Liver (tissue), 9 donors: ENCODE results near the gene JADE3. TPM values are rescaled to one million over a fixed set of nuclear protein-coding genes. Genes with fewer than 3 reads are reported as not detected.

Experiments
- DNase-seq: peaks from one replicate; pipeline ENCODE4 v3.0.0-alpha.2; 2017; ENCODE audit warnings: low spot score
- H3K27ac ChIP-seq, 2 donors: one replicate each; pipeline ENCODE4 v1.7.0; 2013; ENCODE audit warnings: inconsistent platforms in 2 of 2, low read length in 2 of 2, control low read depth in 1 of 2, low read depth in 1 of 2, mild to moderate bottlenecking in 1 of 2
- H3K27me3 ChIP-seq, 4 donors: one replicate each; pipeline versions ENCODE4 v1.6.1 to v1.7.0; 2013; ENCODE audit warnings: low read length in 3 of 4, inconsistent platforms in 1 of 4, mild to moderate bottlenecking in 1 of 4, moderate library complexity in 1 of 4; ENCODE audit not compliant: control insufficient read depth in 4 of 4, insufficient read depth in 4 of 4
- H3K36me3 ChIP-seq, 4 donors: one replicate each; pipeline versions ENCODE4 v1.6.1 to v1.7.0; 2013; ENCODE audit warnings: low read length in 3 of 4, mild to moderate bottlenecking in 3 of 4, low read depth in 1 of 4, moderate library complexity in 1 of 4; ENCODE audit not compliant: control insufficient read depth in 4 of 4, insufficient read depth in 3 of 4
- H3K4me1 ChIP-seq, 4 donors: one replicate each; pipeline versions ENCODE4 v1.6.1 to v1.7.0; 2013; ENCODE audit warnings: low read length in 3 of 4, mild to moderate bottlenecking in 3 of 4, moderate library complexity in 1 of 4; ENCODE audit not compliant: control insufficient read depth in 4 of 4, insufficient read depth in 4 of 4
- H3K4me3 ChIP-seq, 3 donors: one replicate each; pipeline versions ENCODE4 v1.6.1 to v1.7.0; 2013; ENCODE audit warnings: low read length in 3 of 3, control low read depth in 1 of 3, low read depth in 1 of 3, mild to moderate bottlenecking in 1 of 3
- H3K9ac ChIP-seq, 2 donors: one replicate each; pipeline ENCODE4 v1.7.0; 2013; ENCODE audit warnings: low read length in 2 of 2, mild to moderate bottlenecking in 2 of 2, moderate library complexity in 2 of 2, control low read depth in 1 of 2, low read depth in 1 of 2
- H3K9me3 ChIP-seq, 4 donors: one replicate each; pipeline versions ENCODE4 v1.6.1 to v1.7.0; 2013; ENCODE audit warnings: low read length in 3 of 4; ENCODE audit not compliant: control insufficient read depth in 4 of 4
- ATF3 ChIP-seq: IDR thresholded peaks from 2 replicates; pipeline ENCODE4 v1.6.1; 2016; ENCODE audit warnings: antibody characterized with exemption
- CTCF ChIP-seq: fragments of 150-350 bp; IDR thresholded peaks from 2 replicates; pipeline ENCODE4 v1.5.1; 2017; ENCODE audit warnings: improper control_type of control experiment, low read depth, low read length; ENCODE audit not compliant: missing input control
- EGR1 ChIP-seq, 2 donors: IDR thresholded peaks; 2 replicates each; pipeline ENCODE4 v1.6.1; 2016 to 2018; ENCODE audit warnings: antibody characterized with exemption in 2 of 2, low read depth in 2 of 2
- FOXA1 ChIP-seq: IDR thresholded peaks from 2 replicates; pipeline ENCODE4 v1.6.1; 2016; ENCODE audit warnings: antibody characterized with exemption
- FOXA2 ChIP-seq: IDR thresholded peaks from 2 replicates; pipeline ENCODE4 v1.6.1; 2016; ENCODE audit warnings: antibody characterized with exemption
- GABPA ChIP-seq, 2 donors: IDR thresholded peaks in 1 of 2; conservative IDR thresholded peaks in 1 of 2; 2 replicates each; pipeline ENCODE4 v1.6.1; 2016; ENCODE audit warnings: antibody characterized with exemption in 2 of 2, mild to moderate bottlenecking in 1 of 2, moderate library complexity in 1 of 2
- HNF4A ChIP-seq, 2 donors: conservative IDR thresholded peaks; 2 replicates each; pipeline ENCODE4 v1.6.1; 2016; ENCODE audit warnings: antibody characterized with exemption in 2 of 2, mild to moderate bottlenecking in 2 of 2
- HNF4G ChIP-seq: IDR thresholded peaks from 2 replicates; pipeline ENCODE4 v1.6.1; 2016; ENCODE audit warnings: antibody characterized with exemption
- JUND ChIP-seq, 2 donors: IDR thresholded peaks; 2 replicates each; pipeline ENCODE4 v1.6.1; 2016; ENCODE audit warnings: antibody characterized with exemption in 2 of 2
- NR2F2 ChIP-seq: IDR thresholded peaks from 2 replicates; pipeline ENCODE4 v1.6.1; 2016; ENCODE audit warnings: antibody characterized with exemption
- RAD21 ChIP-seq, 2 donors: IDR thresholded peaks; 2 replicates each; pipeline ENCODE4 v1.6.1; 2016; ENCODE audit warnings: antibody characterized with exemption in 2 of 2, mild to moderate bottlenecking in 2 of 2
- REST ChIP-seq: IDR thresholded peaks from 2 replicates; pipeline ENCODE4 v1.6.1; 2016; ENCODE audit warnings: antibody characterized with exemption, mild to moderate bottlenecking
- RXRA ChIP-seq, 2 donors: IDR thresholded peaks; 2 replicates each; pipeline ENCODE4 v1.6.1; 2017 to 2018; ENCODE audit warnings: antibody characterized with exemption in 2 of 2, mild to moderate bottlenecking in 1 of 2
- SP1 ChIP-seq: IDR thresholded peaks from 2 replicates; pipeline ENCODE4 v1.6.1; 2018; ENCODE audit warnings: antibody characterized with exemption, mild to moderate bottlenecking
- TAF1 ChIP-seq: conservative IDR thresholded peaks from 2 replicates; pipeline ENCODE4 v1.6.1; 2016; ENCODE audit warnings: antibody characterized with exemption, mild to moderate bottlenecking
- YY1 ChIP-seq: IDR thresholded peaks from 2 replicates; pipeline ENCODE4 v1.6.1; 2016; ENCODE audit warnings: antibody characterized with exemption, mild to moderate bottlenecking
- WGBS: extraction: QIAGEN DNeasy Blood & Tissue Kit; methylation state at CpG from one replicate; pipeline ENCODE4 v1.1.7; 2013; 5-methylcytosine and 5-hydroxymethylcytosine counted together
- polyA plus RNA-seq, 2 donors: library from polyadenylated mRNA; stranded (reverse) in 1 of 2; unstranded in 1 of 2; fragments of 200-250 nt in 1 of 2; fragments of >200 nt in 1 of 2; fragmentation: Nextera tagmentation in 1 of 2; extraction: Ambion mirVana in 1 of 2; gene quantifications; one replicate each; pipeline versions ENCODE4 v1.2.1 to v1.2.3, GENCODE V29; 2013 to 2015
- total RNA-seq, 2 donors: library from RNA; depleted of rRNA; stranded (reverse); fragments of >200 nt; gene quantifications; one replicate each; pipeline ENCODE4 v1.2.3, GENCODE V29; 2014
- TF ChIP-seq, protein P1 (sequence below): IDR thresholded peaks from 2 replicates; pipeline ENCODE4 v1.6.1; 2016; ENCODE audit warnings: antibody characterized with exemption
- donor health status: healthy.
- donor health status: healthy.
- donor health status: healthy.
- donor health status: healthy.
- donor health status: healthy.

JADE3 gene
- total RNA-seq = 1 to 10 TPM; 6.1 to 9.0 TPM
- polyA plus RNA-seq = 1 to 10 TPM; 2.6 to 4.4 TPM

DNA sequence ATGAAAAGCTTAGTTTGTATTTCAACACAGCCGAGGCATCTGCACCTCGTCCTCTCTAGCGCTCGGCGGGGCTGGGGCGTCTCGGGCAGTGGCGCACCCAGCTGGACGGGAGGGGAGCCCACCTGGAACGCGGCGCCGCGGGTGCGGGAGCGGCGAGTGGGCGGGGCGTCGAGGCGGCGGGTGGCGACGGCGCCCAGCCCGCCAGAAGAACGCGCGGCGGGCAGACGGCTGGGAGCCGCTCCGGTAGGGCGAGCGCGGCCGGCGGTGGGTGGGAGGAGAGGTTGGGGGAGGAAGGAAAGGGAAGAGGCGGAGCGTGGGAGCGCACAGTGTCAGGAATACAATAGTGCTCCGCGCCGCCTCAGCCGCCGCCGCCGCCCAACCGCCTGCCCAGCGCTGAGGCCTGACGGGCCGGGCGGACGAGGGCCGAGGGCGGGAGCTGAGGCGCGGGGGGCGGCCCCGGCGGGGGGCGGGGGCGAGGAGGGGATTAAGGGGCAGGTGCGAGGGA, at the start of gene JADE3:
TSS of gene JADE3 (plus strand) at position 324 of the 505 bp plus-strand sequence. CDS start 72,474 bp downstream, outside the sequence.
- peaks cover 0 to 7% (median 3%) of the 10 kb centered on the region in 4 donors for H3K4me1 ChIP-seq
- peak within 1 kb of the TSS; percentile 54 to 72 for H3K27ac ChIP-seq
- peak; percentile 62 for DNase-seq
- no peaks in the 10 kb centered on the region for H3K9me3 ChIP-seq
- H3K4me3 ChIP-seq = peak within 1 kb of the TSS; percentile 38 to 88 (median 82)
- H3K36me3 ChIP-seq = no peaks in the 10 kb centered on the region
- no peaks in the 10 kb centered on the region for H3K27me3 ChIP-seq
- H3K9ac ChIP-seq = peak within 1 kb of the TSS in 1 of 2 donors; percentile 51
- no peak for TF ChIP-seq ATF3
- TF ChIP-seq HNF4G = no peak
- TF ChIP-seq JUND (IDR thresholded peaks at IDR 0.05) = no peak
- no peak for TF ChIP-seq FOXA1
- no peak for TF ChIP-seq CTCF
- TF ChIP-seq FOXA2 = no peak
- TF ChIP-seq TAF1 = no peak
- TF ChIP-seq HNF4A (conservative IDR thresholded peaks at IDR 0.05) = no peak
- TF ChIP-seq REST = no peak
- TF ChIP-seq, protein P1, sequence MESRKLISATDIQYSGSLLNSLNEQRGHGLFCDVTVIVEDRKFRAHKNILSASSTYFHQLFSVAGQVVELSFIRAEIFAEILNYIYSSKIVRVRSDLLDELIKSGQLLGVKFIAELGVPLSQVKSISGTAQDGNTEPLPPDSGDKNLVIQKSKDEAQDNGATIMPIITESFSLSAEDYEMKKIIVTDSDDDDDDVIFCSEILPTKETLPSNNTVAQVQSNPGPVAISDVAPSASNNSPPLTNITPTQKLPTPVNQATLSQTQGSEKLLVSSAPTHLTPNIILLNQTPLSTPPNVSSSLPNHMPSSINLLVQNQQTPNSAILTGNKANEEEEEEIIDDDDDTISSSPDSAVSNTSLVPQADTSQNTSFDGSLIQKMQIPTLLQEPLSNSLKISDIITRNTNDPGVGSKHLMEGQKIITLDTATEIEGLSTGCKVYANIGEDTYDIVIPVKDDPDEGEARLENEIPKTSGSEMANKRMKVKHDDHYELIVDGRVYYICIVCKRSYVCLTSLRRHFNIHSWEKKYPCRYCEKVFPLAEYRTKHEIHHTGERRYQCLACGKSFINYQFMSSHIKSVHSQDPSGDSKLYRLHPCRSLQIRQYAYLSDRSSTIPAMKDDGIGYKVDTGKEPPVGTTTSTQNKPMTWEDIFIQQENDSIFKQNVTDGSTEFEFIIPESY = no peak
- TF ChIP-seq RXRA (IDR thresholded peaks at IDR 0.05) = no peak
- WGBS = 1% methylated on average over 61 of the region's 64 CpGs

DNA sequence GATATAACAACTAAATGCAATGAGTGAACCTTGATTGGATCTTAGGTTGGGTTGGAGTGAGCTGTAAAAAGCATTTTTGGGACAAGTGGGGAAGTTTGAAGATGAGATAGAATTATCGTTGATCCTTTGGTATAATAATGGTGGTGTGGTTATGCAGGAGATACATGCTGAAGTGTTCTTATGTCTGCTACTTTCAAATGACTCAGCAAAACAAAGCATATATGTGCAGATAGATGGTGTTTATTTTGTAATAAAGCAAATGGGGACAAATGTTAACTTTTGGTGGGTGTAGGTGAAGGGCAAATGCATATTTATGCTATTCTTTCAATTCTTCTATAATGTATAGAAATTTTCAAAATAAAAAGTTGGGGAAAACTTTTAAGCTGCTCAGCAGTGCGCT, 49.1 kb upstream of the JADE3 start:
- Histone ChIP-seq H3K27ac (no peak overlapping the region), H3K4me1 (no peaks in the 10 kb centered on the region), H3K27me3 (no peaks in the 10 kb centered on the region), H3K36me3 (no peaks in the 10 kb centered on the region), H3K9ac (no peak overlapping the region), H3K4me3 (no peak overlapping the region), H3K9me3 (no peaks in the 10 kb centered on the region)
- 99% methylated on average over 2 of the region's 2 CpGs for WGBS
- no peak for DNase-seq
- TF ChIP-seq EGR1 (IDR thresholded peaks at IDR 0.05; ENCODE audit: low read depth in 2 of 2) (no peak), FOXA2 (no peak), YY1 (no peak), RAD21 (IDR thresholded peaks at IDR 0.05) (no peak), NR2F2 (no peak), REST (no peak), JUND (IDR thresholded peaks at IDR 0.05) (no peak), HNF4A (conservative IDR thresholded peaks at IDR 0.05) (no peak), SP1 (no peak), HNF4G (no peak), FOXA1 (no peak), ATF3 (no peak), GABPA (IDR thresholded peaks at IDR 0.05 in 1 of 2, conservative IDR thresholded peaks at IDR 0.05 in 1 of 2) (no peak), RXRA (IDR thresholded peaks at IDR 0.05) (no peak)
- TF ChIP-seq, protein P1 = no peak
